Right hindlimb (tissue), 1 donor: ENCODE measurements around the gene RASAL2.
"Not testable (repeated sequence)": the region's sequence is repeated elsewhere in the genome, so short reads cannot be mapped to it uniquely, and the experiment has no call there.

Experiments
- DNase-seq: peaks from one replicate; pipeline ENCODE4 v3.0.0-alpha.2; 2018

The RASAL2 gene

GRCh38 chr1:178120520-178121052 lies 26.7 kb downstream of the RASAL2 start:
- DNase-seq = not testable (repeated sequence)

GRCh38 chr1:178121883-178122282 lies 28.0 kb downstream of the RASAL2 start:
- no peak for DNase-seq

GRCh38 chr1:178122283-178122682 lies 28.4 kb downstream of the RASAL2 start:
- DNase-seq = no peak

- DNase-seq = no peak
Observed at GRCh38 chr1:178124115-178124514, 30.2 kb downstream of the RASAL2 start.

GRCh38 chr1:178126261-178126660 lies 32.4 kb downstream of the RASAL2 start:
- no peak for DNase-seq

- no peak for DNase-seq
Observed at GRCh38 chr1:178126741-178127185, 32.9 kb downstream of the RASAL2 start.

GRCh38 chr1:178127482-178128191 lies 33.7 kb downstream of the RASAL2 start:
- no peak for DNase-seq

- no peak for DNase-seq
Observed at GRCh38 chr1:178133239-178133989, 39.5 kb downstream of the RASAL2 start.

GRCh38 chr1:178134061-178134460 lies 40.2 kb downstream of the RASAL2 start:
- no peak for DNase-seq

GRCh38 chr1:178137238-178137637 lies 43.3 kb downstream of the RASAL2 start:
- no peak for DNase-seq

- no peak for DNase-seq
Observed at GRCh38 chr1:178142806-178143205, 48.9 kb downstream of the RASAL2 start.

GRCh38 chr1:178143730-178144690 lies 50.1 kb downstream of the RASAL2 start:
- no peak for DNase-seq

- no peak for DNase-seq
Observed at GRCh38 chr1:178145605-178146004, 51.7 kb downstream of the RASAL2 start.

GRCh38 chr1:178146436-178146835 lies 52.5 kb downstream of the RASAL2 start:
- no peak for DNase-seq

GRCh38 chr1:178150610-178151009 lies 56.7 kb downstream of the RASAL2 start:
- no peak for DNase-seq

GRCh38 chr1:178151831-178152230 lies 57.9 kb downstream of the RASAL2 start:
- no peak for DNase-seq

GRCh38 chr1:178155481-178156255 lies 61.8 kb downstream of the RASAL2 start:
- DNase-seq = no peak

- no peak for DNase-seq
Observed at GRCh38 chr1:178160736-178161475, 67.0 kb downstream of the RASAL2 start.

GRCh38 chr1:178161516-178161915 lies 67.6 kb downstream of the RASAL2 start:
- DNase-seq = no peak

- no peak for DNase-seq
Observed at GRCh38 chr1:178165196-178165595, 71.3 kb downstream of the RASAL2 start.

GRCh38 chr1:178166429-178167024 lies 72.6 kb downstream of the RASAL2 start:
- no peak for DNase-seq
